Tibial nerve (tissue), 4 donors: Measurements from ENCODE around the gene VTN. TPM values are rescaled to one million over a fixed set of nuclear protein-coding genes. Genes with fewer than 3 reads are reported as not detected.

Experiments used
- DNase-seq, 2 donors: peaks; one replicate each; pipeline ENCODE4 v3.0.0-alpha.2; 2019; ENCODE audit warnings: low spot score in 2 of 2
- H3K27ac ChIP-seq, 4 donors: fragments of 200-600 bp; sonication (generic) in 3 of 4; one replicate each; pipeline ENCODE4 v1.5.1; 2017 to 2019; ENCODE audit warnings: mild to moderate bottlenecking in 1 of 4
- H3K27me3 ChIP-seq, 2 donors: fragments of 200-600 bp; sonication (generic) in 1 of 2; one replicate each; pipeline versions ENCODE4 v1.5.1 to v1.6.0; 2017 to 2019
- H3K36me3 ChIP-seq, 3 donors: fragments of 200-600 bp; sonication (generic); one replicate each; pipeline ENCODE4 v1.5.1; 2018 to 2019
- H3K4me1 ChIP-seq, 4 donors: fragments of 200-600 bp; sonication (generic) in 3 of 4; one replicate each; pipeline ENCODE4 v1.5.1; 2017 to 2019
- H3K4me3 ChIP-seq, 4 donors: fragments of 200-600 bp; sonication (generic) in 3 of 4; one replicate each; pipeline ENCODE4 v1.5.1; 2017 to 2019; ENCODE audit warnings: mild to moderate bottlenecking in 1 of 4, moderate library complexity in 1 of 4
- H3K9me3 ChIP-seq, 4 donors: fragments of 200-600 bp; sonication (generic) in 3 of 4; one replicate each; pipeline ENCODE4 v1.5.1; 2017 to 2019
- EP300 ChIP-seq, 2 donors: sonication (generic); formaldehyde crosslinking; IDR thresholded peaks; one replicate each; pipeline ENCODE4 v1.6.1; 2017; ENCODE audit warnings: antibody characterized with exemption in 2 of 2, mild to moderate bottlenecking in 1 of 2
- POLR2A ChIP-seq, 2 donors: fragments of 450-650 bp; IDR thresholded peaks; one replicate each; pipeline ENCODE4 v1.6.1; 2017; ENCODE audit warnings: antibody characterized with exemption in 2 of 2, mild to moderate bottlenecking in 2 of 2, moderate library complexity in 2 of 2
- WGBS, 2 donors: methylation state at CpG; one replicate each; pipeline ENCODE4 v1.1.5; 2018; 5-methylcytosine and 5-hydroxymethylcytosine counted together
- total RNA-seq, 4 donors: library from RNA; depleted of rRNA; stranded (reverse); fragments of >200 nt; gene quantifications; one replicate each; pipeline ENCODE4 v1.1.0, GENCODE V29; 2016
- TF ChIP-seq, protein P1 (sequence below), 5 experiments: fragments of 200-600 bp in 3 of 5; fragments of 450-650 bp in 2 of 5; sonication (generic) in 3 of 5; IDR thresholded peaks; one replicate each; pipeline ENCODE4 v1.5.1; 2016 to 2019; ENCODE audit warnings: antibody characterized with exemption in 5 of 5, mild to moderate bottlenecking in 3 of 5, moderate library complexity in 2 of 5

VTN gene
- total RNA-seq, 4 donors from 2014 or later = 0.90 to 22.7 (median 1.8) TPM

- H3K4me1 ChIP-seq = peaks cover 0 to 11% (median 1%) of the 10 kb centered on the region in 4 donors
- TF ChIP-seq, protein P1, sequence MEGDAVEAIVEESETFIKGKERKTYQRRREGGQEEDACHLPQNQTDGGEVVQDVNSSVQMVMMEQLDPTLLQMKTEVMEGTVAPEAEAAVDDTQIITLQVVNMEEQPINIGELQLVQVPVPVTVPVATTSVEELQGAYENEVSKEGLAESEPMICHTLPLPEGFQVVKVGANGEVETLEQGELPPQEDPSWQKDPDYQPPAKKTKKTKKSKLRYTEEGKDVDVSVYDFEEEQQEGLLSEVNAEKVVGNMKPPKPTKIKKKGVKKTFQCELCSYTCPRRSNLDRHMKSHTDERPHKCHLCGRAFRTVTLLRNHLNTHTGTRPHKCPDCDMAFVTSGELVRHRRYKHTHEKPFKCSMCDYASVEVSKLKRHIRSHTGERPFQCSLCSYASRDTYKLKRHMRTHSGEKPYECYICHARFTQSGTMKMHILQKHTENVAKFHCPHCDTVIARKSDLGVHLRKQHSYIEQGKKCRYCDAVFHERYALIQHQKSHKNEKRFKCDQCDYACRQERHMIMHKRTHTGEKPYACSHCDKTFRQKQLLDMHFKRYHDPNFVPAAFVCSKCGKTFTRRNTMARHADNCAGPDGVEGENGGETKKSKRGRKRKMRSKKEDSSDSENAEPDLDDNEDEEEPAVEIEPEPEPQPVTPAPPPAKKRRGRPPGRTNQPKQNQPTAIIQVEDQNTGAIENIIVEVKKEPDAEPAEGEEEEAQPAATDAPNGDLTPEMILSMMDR (IDR thresholded peaks at IDR 0.05) = no peak
- TF ChIP-seq POLR2A (IDR thresholded peaks at IDR 0.05) (no peak), EP300 (IDR thresholded peaks at IDR 0.05) (no peak)
- H3K27me3 ChIP-seq = no peaks in the 10 kb centered on the region
- H3K27ac ChIP-seq = no peak overlapping the region
- no peak overlapping the region for H3K4me3 ChIP-seq
- peaks cover 0 to 66% (median 5%) of the 10 kb centered on the region in 3 donors for H3K36me3 ChIP-seq
- WGBS, 2 donors = 38 to 42% methylated on average over 4 of the region's 4 CpGs
- no peaks in the 10 kb centered on the region for H3K9me3 ChIP-seq
- DNase-seq = no peak
These were observed 41.8 kb downstream of the VTN start for GRCh38 chr17:28328325-28328724.

- 62 to 63% methylated on average over 3 of the region's 3 CpGs for WGBS, 2 donors
- no peaks in the 10 kb centered on the region for H3K9me3 ChIP-seq
- H3K36me3 ChIP-seq = peaks cover 0 to 66% (median 5%) of the 10 kb centered on the region in 3 donors
- no peak overlapping the region for H3K4me3 ChIP-seq
- H3K4me1 ChIP-seq = peaks cover 0 to 6% (median 1%) of the 10 kb centered on the region in 4 donors
- H3K27me3 ChIP-seq = no peaks in the 10 kb centered on the region
- DNase-seq = no peak
- no peak overlapping the region for H3K27ac ChIP-seq
- TF ChIP-seq EP300 (IDR thresholded peaks at IDR 0.05) (no peak), POLR2A (IDR thresholded peaks at IDR 0.05) (no peak)
- TF ChIP-seq, protein P1 (IDR thresholded peaks at IDR 0.05) = no peak
These were observed 42.4 kb downstream of the VTN start for GRCh38 chr17:28327709-28328108.

DNA sequence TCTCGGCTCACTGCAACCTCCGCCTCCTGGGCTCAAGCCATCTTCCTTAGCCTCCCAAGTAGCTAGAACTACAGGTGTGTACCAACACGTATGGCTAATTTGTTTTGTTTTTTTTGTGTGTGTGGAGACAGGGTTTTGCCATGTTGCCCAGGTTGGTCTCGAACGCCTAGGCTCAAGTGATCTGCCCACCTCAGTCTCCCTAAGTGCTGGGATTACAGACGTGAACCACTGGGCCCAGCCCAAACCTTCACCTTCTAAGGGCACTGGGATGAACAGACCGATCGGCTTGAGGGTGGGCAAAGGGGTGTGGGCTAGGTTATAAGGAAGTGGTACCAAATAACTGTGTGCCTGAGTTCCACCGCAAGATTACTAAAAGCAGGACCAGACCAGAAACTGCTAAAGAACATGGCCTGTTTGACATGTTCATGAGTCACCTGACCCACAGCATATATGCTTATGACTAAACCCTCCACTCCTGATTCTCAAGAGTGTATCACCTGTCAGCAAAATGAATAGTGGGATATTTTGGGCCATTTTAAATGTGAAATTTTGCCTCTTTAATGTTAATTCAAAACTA, 43.0 kb downstream of the VTN start:
- H3K4me3 ChIP-seq = no peak overlapping the region
- H3K9me3 ChIP-seq = no peaks in the 10 kb centered on the region
- no peak overlapping the region for H3K27ac ChIP-seq
- H3K36me3 ChIP-seq = peaks cover 0 to 65% (median 5%) of the 10 kb centered on the region in 3 donors
- H3K27me3 ChIP-seq = no peaks in the 10 kb centered on the region
- TF ChIP-seq, protein P1 (IDR thresholded peaks at IDR 0.05) = no peak
- TF ChIP-seq POLR2A (IDR thresholded peaks at IDR 0.05) = no peak
- no peak for TF ChIP-seq EP300 (IDR thresholded peaks at IDR 0.05)
- DNase-seq = no peak
- 86 to 90% methylated on average over 9 of the region's 9 CpGs for WGBS, 2 donors
- H3K4me1 ChIP-seq = no peaks in the 10 kb centered on the region

DNA sequence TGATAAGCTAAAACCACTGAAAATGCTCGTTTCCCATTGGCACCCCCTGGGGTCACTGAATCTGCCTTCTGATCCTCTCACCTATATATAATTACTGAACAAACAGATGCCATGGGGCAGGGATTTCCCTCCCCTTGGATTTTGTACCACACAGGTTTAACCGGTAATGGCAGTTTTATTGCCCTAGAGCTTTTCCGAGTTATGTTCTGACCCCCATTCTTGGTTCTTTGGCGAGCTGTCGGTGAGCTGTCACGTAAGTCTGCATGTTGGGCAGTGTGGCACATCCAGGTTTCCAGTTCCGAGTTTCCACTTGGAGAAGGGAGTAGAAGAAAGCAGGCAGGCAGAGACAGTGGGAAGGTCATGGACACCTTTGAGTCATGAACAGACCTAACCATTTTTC, 44.0 kb downstream of the VTN start:
- DNase-seq = no peak
- no peaks in the 10 kb centered on the region for H3K4me1 ChIP-seq
- WGBS, 2 donors = 75 to 85% methylated on average over 7 of the region's 7 CpGs
- H3K36me3 ChIP-seq = peaks cover 0 to 55% (median 5%) of the 10 kb centered on the region in 3 donors
- H3K4me3 ChIP-seq = no peak overlapping the region
- no peaks in the 10 kb centered on the region for H3K9me3 ChIP-seq
- H3K27me3 ChIP-seq = no peaks in the 10 kb centered on the region
- TF ChIP-seq EP300 (IDR thresholded peaks at IDR 0.05) (no peak), POLR2A (IDR thresholded peaks at IDR 0.05) (no peak)
- TF ChIP-seq, protein P1 (IDR thresholded peaks at IDR 0.05) = no peak
- no peak overlapping the region for H3K27ac ChIP-seq

GRCh38 chr17:28325211-28325610, 44.9 kb downstream of the VTN start:
- Histone ChIP-seq H3K27me3 (no peaks in the 10 kb centered on the region), H3K36me3 (peaks cover 0 to 46% (median 5%) of the 10 kb centered on the region in 3 donors), H3K9me3 (no peaks in the 10 kb centered on the region), H3K4me3 (no peak overlapping the region), H3K27ac (no peak overlapping the region), H3K4me1 (peaks cover 0 to 2% (median under 1%) of the 10 kb centered on the region in 4 donors)
- no peak for DNase-seq
- 57% methylated on average over 5 of the region's 5 CpGs for WGBS, 2 donors
- TF ChIP-seq EP300 (IDR thresholded peaks at IDR 0.05) (no peak), POLR2A (IDR thresholded peaks at IDR 0.05) (no peak)
- TF ChIP-seq, protein P1 (IDR thresholded peaks at IDR 0.05) = no peak
